ENCODE results near the gene IFNA14.
"Not testable (repeated sequence)": the region's sequence is repeated elsewhere in the genome, so short reads cannot be mapped to it uniquely, and the experiment has no call there.

Gene IFNA14

GRCh38 chr9:21251638-21252037 lies 11.8 kb upstream of the IFNA14 start:
- no peaks in the 10 kb centered on the region for H3K4me1 ChIP-seq (ENCODE audit: control insufficient read depth, insufficient read depth, low read length)
- no peak overlapping the region for H3K4me3 ChIP-seq (ENCODE audit: low read length)
- H3K27ac ChIP-seq (ENCODE audit: low read depth, low read length) = no peak overlapping the region
- no peak overlapping the region for H3K9ac ChIP-seq (ENCODE audit: low read length)
- no peaks in the 10 kb centered on the region for H3K27me3 ChIP-seq (ENCODE audit: control insufficient read depth, insufficient read depth, low read length)
- no peaks in the 10 kb centered on the region for H3K36me3 ChIP-seq (ENCODE audit: control insufficient read depth, insufficient read depth, low read length)

DNA sequence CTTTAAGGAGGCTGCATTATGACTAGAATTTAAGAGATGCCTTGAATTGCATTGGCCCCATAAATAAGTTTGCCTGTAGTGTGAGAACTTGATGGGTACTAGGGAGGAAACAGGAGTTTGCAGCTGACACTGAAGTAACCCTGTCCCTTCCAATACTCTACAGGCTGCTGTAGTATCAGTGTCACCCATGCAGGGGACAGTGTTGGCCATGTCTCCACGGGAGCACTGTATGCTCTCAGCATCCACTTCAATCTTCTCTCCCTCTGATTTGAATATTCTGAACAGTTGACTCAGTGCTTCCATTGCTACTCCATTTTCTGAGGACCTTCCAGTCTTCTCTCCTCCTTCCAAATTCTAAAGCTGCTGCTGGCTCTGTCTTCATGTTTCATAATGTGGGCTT lies 11.4 kb upstream of the IFNA14 start:
- Histone ChIP-seq H3K4me3 (ENCODE audit: low read length) (no peak overlapping the region), H3K9ac (ENCODE audit: low read length) (no peak overlapping the region), H3K36me3 (ENCODE audit: control insufficient read depth, insufficient read depth, low read length) (no peaks in the 10 kb centered on the region), H3K27me3 (ENCODE audit: control insufficient read depth, insufficient read depth, low read length) (no peaks in the 10 kb centered on the region), H3K27ac (ENCODE audit: low read depth, low read length) (no peak overlapping the region), H3K4me1 (ENCODE audit: control insufficient read depth, insufficient read depth, low read length) (no peaks in the 10 kb centered on the region)

GRCh38 chr9:21244836-21245235 lies 5.0 kb upstream of the IFNA14 start:
- Histone ChIP-seq H3K27ac (ENCODE audit: low read depth, low read length) (no peak overlapping the region), H3K4me1 (ENCODE audit: control insufficient read depth, insufficient read depth, low read length) (no peaks in the 10 kb centered on the region), H3K36me3 (ENCODE audit: control insufficient read depth, insufficient read depth, low read length) (no peaks in the 10 kb centered on the region), H3K4me3 (ENCODE audit: low read length) (no peak overlapping the region), H3K27me3 (ENCODE audit: control insufficient read depth, insufficient read depth, low read length) (no peaks in the 10 kb centered on the region), H3K9ac (ENCODE audit: low read length) (no peak overlapping the region)

DNA sequence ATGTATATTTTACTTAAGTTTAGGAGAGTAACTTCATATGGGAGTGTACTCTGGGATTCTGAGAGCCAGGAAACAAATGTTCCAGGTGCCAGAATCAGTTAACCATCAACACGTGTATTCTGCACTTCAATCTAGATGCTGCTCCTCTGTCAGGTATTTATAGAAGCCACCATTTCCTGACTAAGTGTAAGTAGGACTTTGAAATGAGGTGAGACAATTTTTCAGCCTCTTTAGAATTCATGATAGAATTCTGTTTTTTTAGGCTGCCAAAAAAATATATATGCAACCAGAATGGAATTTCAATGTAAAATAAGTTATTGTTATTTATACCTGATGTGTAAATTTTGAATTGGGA lies 3.5 kb downstream of the IFNA14 start:
- H3K27me3 ChIP-seq (ENCODE audit: control insufficient read depth, insufficient read depth, low read length); H3K9ac ChIP-seq (ENCODE audit: low read length); H3K36me3 ChIP-seq (ENCODE audit: control insufficient read depth, insufficient read depth, low read length); H3K4me1 ChIP-seq (ENCODE audit: control insufficient read depth, insufficient read depth, low read length); H3K4me3 ChIP-seq (ENCODE audit: low read length); H3K27ac ChIP-seq (ENCODE audit: low read depth, low read length): not testable (repeated sequence)

GRCh38 chr9:21235468-21236359 lies 4.1 kb downstream of the IFNA14 start:
- not testable (repeated sequence) for H3K36me3 ChIP-seq (ENCODE audit: control insufficient read depth, insufficient read depth, low read length); H3K4me1 ChIP-seq (ENCODE audit: control insufficient read depth, insufficient read depth, low read length); H3K4me3 ChIP-seq (ENCODE audit: low read length); H3K9ac ChIP-seq (ENCODE audit: low read length); H3K27ac ChIP-seq (ENCODE audit: low read depth, low read length); H3K27me3 ChIP-seq (ENCODE audit: control insufficient read depth, insufficient read depth, low read length)

DNA sequence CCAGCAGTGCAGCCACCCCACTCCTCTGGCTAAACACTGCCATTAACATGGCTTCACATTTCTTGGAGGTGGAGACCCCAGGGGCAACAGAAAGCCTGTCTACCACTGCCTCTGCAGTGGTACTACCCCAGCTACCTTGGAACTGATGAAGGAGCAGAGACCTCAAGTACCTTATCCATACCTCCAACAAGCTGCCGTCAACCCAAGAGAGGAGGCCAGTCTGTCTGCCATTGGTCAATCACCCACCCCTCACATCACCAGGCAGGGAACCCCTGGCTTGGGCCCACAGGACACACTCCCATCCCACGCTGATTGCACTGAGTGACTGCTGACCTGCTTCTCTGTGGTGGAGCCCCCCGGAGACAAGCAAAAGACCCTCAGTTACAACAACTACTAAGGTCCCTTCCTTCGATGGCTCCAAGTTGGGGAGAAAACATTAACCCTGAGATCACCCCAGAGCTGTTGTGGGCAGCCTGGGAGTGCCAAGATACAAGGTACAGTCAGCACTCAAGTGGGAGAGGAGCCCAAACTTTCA lies 5.6 kb downstream of the IFNA14 start:
- H3K27ac ChIP-seq (ENCODE audit: low read depth, low read length) = no peak overlapping the region
- H3K4me1 ChIP-seq (ENCODE audit: control insufficient read depth, insufficient read depth, low read length) = no peaks in the 10 kb centered on the region
- H3K27me3 ChIP-seq (ENCODE audit: control insufficient read depth, insufficient read depth, low read length) = no peaks in the 10 kb centered on the region
- H3K4me3 ChIP-seq (ENCODE audit: low read length) = no peak overlapping the region
- no peaks in the 10 kb centered on the region for H3K36me3 ChIP-seq (ENCODE audit: control insufficient read depth, insufficient read depth, low read length)
- H3K9ac ChIP-seq (ENCODE audit: low read length) = no peak overlapping the region

GRCh38 chr9:21233258-21233657 lies 6.5 kb downstream of the IFNA14 start:
- H3K4me3 ChIP-seq (ENCODE audit: low read length) = no peak overlapping the region
- no peaks in the 10 kb centered on the region for H3K36me3 ChIP-seq (ENCODE audit: control insufficient read depth, insufficient read depth, low read length)
- no peaks in the 10 kb centered on the region for H3K4me1 ChIP-seq (ENCODE audit: control insufficient read depth, insufficient read depth, low read length)
- no peak overlapping the region for H3K27ac ChIP-seq (ENCODE audit: low read depth, low read length)
- H3K9ac ChIP-seq (ENCODE audit: low read length) = no peak overlapping the region
- H3K27me3 ChIP-seq (ENCODE audit: control insufficient read depth, insufficient read depth, low read length) = no peaks in the 10 kb centered on the region

- Histone ChIP-seq H3K27me3 (ENCODE audit: control insufficient read depth, insufficient read depth, low read length) (no peaks in the 10 kb centered on the region), H3K4me1 (ENCODE audit: control insufficient read depth, insufficient read depth, low read length) (no peaks in the 10 kb centered on the region), H3K27ac (ENCODE audit: low read depth, low read length) (no peak within 1 kb of the TSS), H3K36me3 (ENCODE audit: control insufficient read depth, insufficient read depth, low read length) (no peaks in the 10 kb centered on the region), H3K9ac (ENCODE audit: low read length) (no peak within 1 kb of the TSS), H3K4me3 (ENCODE audit: low read length) (no peak within 1 kb of the TSS)
Measured at GRCh38 chr9:21228122-21228521, 11.7 kb downstream of the IFNA14 start, which contains the start of gene IFNA17. TSS of gene IFNA17 (minus strand) at chr9:21228222. CDS start at chr9:21228173, 49 bp downstream.

GRCh38 chr9:21217211-21217610 lies 22.6 kb downstream of the IFNA14 start, which contains the start of gene IFNA16:
TSS of gene IFNA16 (minus strand) at chr9:21217311. CDS start at chr9:21217305, 6 bp downstream.
- not testable (repeated sequence) for H3K9ac ChIP-seq (ENCODE audit: low read length); H3K27me3 ChIP-seq (ENCODE audit: control insufficient read depth, insufficient read depth, low read length); H3K4me3 ChIP-seq (ENCODE audit: low read length); H3K36me3 ChIP-seq (ENCODE audit: control insufficient read depth, insufficient read depth, low read length); H3K4me1 ChIP-seq (ENCODE audit: control insufficient read depth, insufficient read depth, low read length); H3K27ac ChIP-seq (ENCODE audit: low read depth, low read length)

GRCh38 chr9:21213411-21214326 lies 26.1 kb downstream of the IFNA14 start:
- not testable (repeated sequence) for H3K27me3 ChIP-seq (ENCODE audit: control insufficient read depth, insufficient read depth, low read length); H3K9ac ChIP-seq (ENCODE audit: low read length); H3K4me3 ChIP-seq (ENCODE audit: low read length); H3K27ac ChIP-seq (ENCODE audit: low read depth, low read length); H3K36me3 ChIP-seq (ENCODE audit: control insufficient read depth, insufficient read depth, low read length); H3K4me1 ChIP-seq (ENCODE audit: control insufficient read depth, insufficient read depth, low read length)

DNA sequence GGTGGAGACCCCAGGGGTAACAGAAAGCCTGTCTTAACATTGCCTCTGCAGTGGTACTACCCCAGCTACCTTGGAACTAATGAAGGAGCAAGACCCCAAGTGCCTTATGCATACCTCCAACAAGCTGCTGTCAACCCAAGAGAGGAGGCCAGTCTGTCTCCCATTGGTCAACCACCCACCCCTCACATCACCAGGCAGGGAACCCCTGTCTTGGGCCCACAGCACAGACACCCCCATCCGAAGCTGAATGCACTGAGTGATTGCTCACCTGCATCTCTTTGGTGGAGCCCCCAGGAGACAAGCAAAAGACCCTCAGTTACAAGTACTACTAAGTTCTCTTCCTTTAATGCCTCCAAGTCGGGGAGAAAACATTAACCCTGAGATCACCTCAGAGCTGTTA lies 27.6 kb downstream of the IFNA14 start:
- not testable (repeated sequence) for H3K4me1 ChIP-seq (ENCODE audit: control insufficient read depth, insufficient read depth, low read length); H3K36me3 ChIP-seq (ENCODE audit: control insufficient read depth, insufficient read depth, low read length); H3K27me3 ChIP-seq (ENCODE audit: control insufficient read depth, insufficient read depth, low read length); H3K27ac ChIP-seq (ENCODE audit: low read depth, low read length); H3K4me3 ChIP-seq (ENCODE audit: low read length); H3K9ac ChIP-seq (ENCODE audit: low read length)

DNA sequence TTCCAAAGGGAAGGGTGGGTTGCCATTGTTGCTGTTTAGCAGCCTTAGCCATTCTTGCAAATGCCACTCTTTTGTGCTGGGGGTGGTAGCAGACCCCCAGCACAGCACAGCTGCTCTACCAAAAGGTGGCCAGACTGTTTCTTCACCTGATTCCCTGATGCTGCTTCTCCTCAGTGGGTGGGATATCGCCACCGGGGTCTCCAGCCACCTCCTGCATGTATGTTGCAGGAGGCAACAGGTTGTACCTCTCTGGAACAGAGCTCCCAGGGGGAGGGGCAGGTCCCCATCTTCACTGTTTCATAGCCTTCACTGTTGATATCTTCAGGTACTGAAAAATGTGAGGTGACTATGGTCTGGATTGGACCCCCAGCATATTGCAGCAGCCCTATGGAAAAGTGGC lies 29.0 kb downstream of the IFNA14 start:
- H3K4me1 ChIP-seq (ENCODE audit: control insufficient read depth, insufficient read depth, low read length); H3K9ac ChIP-seq (ENCODE audit: low read length); H3K36me3 ChIP-seq (ENCODE audit: control insufficient read depth, insufficient read depth, low read length); H3K4me3 ChIP-seq (ENCODE audit: low read length); H3K27me3 ChIP-seq (ENCODE audit: control insufficient read depth, insufficient read depth, low read length); H3K27ac ChIP-seq (ENCODE audit: low read depth, low read length): not testable (repeated sequence)
